Smooth muscle cell (in vitro differentiated cells): ENCODE data around the gene MRS2. TPM values are rescaled to one million over a fixed set of nuclear protein-coding genes. Genes with fewer than 3 reads are reported as not detected.

Source experiments
- DNase-seq: peaks from one replicate; lab custom pipeline; 2025; ENCODE audit not compliant: unreplicated experiment; lab: John Stamatoyannopoulos, UW
- H2AFZ ChIP-seq: fragments of 200-600 bp; sonication (generic); 2 replicates; pipeline ENCODE4 v1.6.0; 2016; ENCODE audit warnings: antibody characterized with exemption, low read depth, mild to moderate bottlenecking
- H3F3A ChIP-seq: fragments of 200-600 bp; sonication (generic); 2 replicates; pipeline ENCODE4 v1.6.0; 2017; ENCODE audit warnings: antibody characterized with exemption, low read depth
- H3K27ac ChIP-seq: fragments of 200-600 bp; sonication (generic); 2 replicates; pipeline ENCODE4 v1.5.1; 2016; ENCODE audit warnings: low read depth, mild to moderate bottlenecking
- H3K27me3 ChIP-seq: fragments of 200-600 bp; sonication (generic); 2 replicates; pipeline ENCODE4 v1.6.1; 2016; ENCODE audit warnings: low read depth, mild to moderate bottlenecking
- H3K36me3 ChIP-seq: fragments of 200-600 bp; sonication (generic); 2 replicates; pipeline ENCODE4 v1.5.1; 2016; ENCODE audit warnings: low read depth
- H3K4me1 ChIP-seq: fragments of 200-600 bp; sonication (generic); 2 replicates; pipeline ENCODE4 v1.5.1; 2016; ENCODE audit warnings: low read depth
- H3K4me2 ChIP-seq: fragments of 200-600 bp; sonication (generic); 2 replicates; pipeline ENCODE4 v1.6.0; 2016; ENCODE audit warnings: mild to moderate bottlenecking
- H3K4me3 ChIP-seq: fragments of 200-600 bp; sonication (generic); 2 replicates; pipeline ENCODE4 v1.5.1; 2016; ENCODE audit warnings: mild to moderate bottlenecking
- H3K79me2 ChIP-seq: fragments of 200-600 bp; sonication (generic); 2 replicates; pipeline ENCODE4 v1.6.0; 2016; ENCODE audit warnings: low read depth, mild to moderate bottlenecking
- H3K9ac ChIP-seq: fragments of 200-600 bp; sonication (generic); 2 replicates; pipeline ENCODE4 v1.6.0; 2016; ENCODE audit warnings: low read depth
- H3K9me3 ChIP-seq: fragments of 200-600 bp; sonication (generic); replicated peaks from 2 replicates; pipeline ENCODE4 v1.5.1; 2016; ENCODE audit warnings: low read depth
- H4K20me1 ChIP-seq: fragments of 200-600 bp; sonication (generic); 2 replicates; pipeline ENCODE4 v1.6.0; 2016; ENCODE audit warnings: low read depth
- CTCF ChIP-seq: fragments of 200-600 bp; sonication (generic); IDR thresholded peaks from 2 replicates; pipeline ENCODE4 v1.5.1; 2017; ENCODE audit warnings: borderline replicate concordance, mild to moderate bottlenecking, antibody characterized with exemption; ENCODE audit not compliant: insufficient read depth, poor library complexity, severe bottlenecking
- WGBS: methylation state at CpG from one replicate; pipeline ENCODE4 v1.1.7; 2016; ENCODE audit warnings: low lambda C conversion rate; 5-methylcytosine and 5-hydroxymethylcytosine counted together
- polyA plus RNA-seq: library from polyadenylated mRNA; unstranded; fragments of >200 nt; fragmentation: Nextera tagmentation; extraction: Ambion mirVana; gene quantifications from 2 replicates; pipeline ENCODE4 v1.2.1, GENCODE V29; 2016
- total RNA-seq: library from RNA; depleted of rRNA; stranded (reverse); fragments of >200 nt; gene quantifications from 2 replicates; pipeline ENCODE4 v1.2.3, GENCODE V29; 2014

Gene MRS2
- total and polyA plus RNA-seq, 2 experiments from 2014 or later, result 19.7 to 38.6 TPM

DNA sequence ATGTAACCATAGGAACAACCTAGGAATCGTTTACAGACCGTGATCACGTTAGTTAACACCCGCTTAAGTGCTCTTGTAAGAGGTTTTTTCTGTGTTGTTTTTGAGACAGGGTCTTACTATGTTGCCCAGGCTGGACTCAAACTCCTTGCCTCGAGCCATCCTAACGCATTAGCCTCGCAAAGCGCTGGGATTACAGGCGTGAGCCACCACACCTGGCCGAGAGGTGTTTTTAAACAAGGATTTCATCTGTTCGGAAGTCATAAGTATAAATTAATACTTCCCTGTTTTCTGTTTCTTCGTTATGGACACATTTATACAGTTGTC is 727 bp downstream of the MRS2 start:
- peaks cover 5% of the 10 kb centered on the region for H3K27me3 ChIP-seq
- peak overlapping the region; percentile 91 for H3K4me2 ChIP-seq
- peaks cover 12% of the 10 kb centered on the region for H3K36me3 ChIP-seq
- H4K20me1 ChIP-seq, result peaks cover 31% of the 10 kb centered on the region
- no peak overlapping the region for H3K27ac ChIP-seq
- no peak for DNase-seq
- no peak for TF ChIP-seq CTCF
- H2AFZ ChIP-seq, result peak overlapping the region; percentile 96
- no peaks in the 10 kb centered on the region for H3F3A ChIP-seq
- H3K79me2 ChIP-seq, result peaks cover 43% of the 10 kb centered on the region
- H3K4me3 ChIP-seq, result peak overlapping the region; percentile 76
- peaks cover 16% of the 10 kb centered on the region for H3K4me1 ChIP-seq
- WGBS, result 1% methylated on average over 12 of the region's 12 CpGs
- H3K9me3 ChIP-seq, result no peaks in the 10 kb centered on the region
- H3K9ac ChIP-seq, result peak overlapping the region; percentile 76

DNA sequence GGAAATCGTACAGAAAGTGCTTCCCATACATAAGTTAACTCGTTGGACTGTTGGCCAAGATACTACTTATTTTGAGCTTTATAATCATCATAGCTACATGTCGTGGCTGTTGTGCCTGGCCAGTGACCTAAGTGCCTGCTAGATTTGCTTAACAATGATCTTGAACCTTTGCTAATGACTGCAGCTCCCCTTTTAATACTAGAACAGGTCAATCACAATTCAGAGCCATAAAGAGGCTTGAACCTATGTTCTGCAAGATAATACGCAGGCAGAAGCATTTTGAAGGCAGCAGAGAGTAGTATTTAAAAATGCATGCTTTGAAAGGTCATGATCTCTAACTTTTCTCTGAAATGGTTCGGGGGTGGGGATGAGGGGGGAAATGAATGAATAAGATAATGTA is 2.5 kb downstream of the MRS2 start:
- no peak for TF ChIP-seq CTCF
- H3K36me3 ChIP-seq, result peaks cover 23% of the 10 kb centered on the region
- peaks cover 43% of the 10 kb centered on the region for H3K79me2 ChIP-seq
- H3K27ac ChIP-seq, result no peak overlapping the region
- no peak for DNase-seq
- H3K9ac ChIP-seq, result no peak overlapping the region
- no peak overlapping the region for H2AFZ ChIP-seq
- H3K4me2 ChIP-seq, result no peak overlapping the region
- no peak overlapping the region for H3K4me3 ChIP-seq
- peaks cover 16% of the 10 kb centered on the region for H3K4me1 ChIP-seq
- WGBS, result 73% methylated on average over 5 of the region's 5 CpGs
- H3F3A ChIP-seq, result no peaks in the 10 kb centered on the region
- no peaks in the 10 kb centered on the region for H3K27me3 ChIP-seq
- peaks cover 46% of the 10 kb centered on the region for H4K20me1 ChIP-seq
- no peaks in the 10 kb centered on the region for H3K9me3 ChIP-seq

DNA sequence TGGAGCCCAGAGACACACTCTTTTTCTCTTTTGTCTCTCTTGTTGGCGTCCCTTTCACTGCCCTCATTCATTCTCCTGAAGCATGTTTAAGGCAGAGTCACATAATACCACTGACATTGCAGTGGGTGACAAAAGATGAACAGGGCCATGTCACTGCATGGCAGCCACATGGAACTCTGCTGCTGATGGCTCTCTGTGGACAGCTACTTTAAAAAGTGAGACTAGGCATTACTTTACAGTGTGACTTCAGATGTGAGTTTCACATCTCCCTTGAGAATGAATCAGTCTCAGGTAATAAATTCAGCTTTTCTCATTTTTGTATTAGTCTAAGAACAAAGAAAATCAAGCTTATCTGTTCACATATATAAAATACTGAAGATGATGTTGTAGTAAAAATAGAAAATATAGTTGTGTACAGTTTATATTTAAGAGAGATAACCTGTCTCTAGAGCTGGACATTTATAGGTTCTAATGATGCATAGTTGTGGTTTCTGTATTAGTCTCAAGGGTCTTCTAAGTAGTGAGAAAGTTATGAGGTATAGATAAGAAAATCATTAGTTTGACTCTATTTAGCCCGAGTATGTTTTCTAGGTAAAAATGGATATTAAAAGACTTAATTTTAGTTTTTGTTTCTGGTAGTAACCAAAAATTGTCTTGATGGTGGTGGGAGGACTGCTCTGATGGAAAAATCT is 6.1 kb downstream of the MRS2 start:
- no peaks in the 10 kb centered on the region for H3F3A ChIP-seq
- no peak overlapping the region for H3K27ac ChIP-seq
- no peak overlapping the region for H3K4me3 ChIP-seq
- H3K9me3 ChIP-seq, result no peaks in the 10 kb centered on the region
- H3K4me2 ChIP-seq, result no peak overlapping the region
- no peak overlapping the region for H2AFZ ChIP-seq
- no peak for DNase-seq
- H3K27me3 ChIP-seq, result no peaks in the 10 kb centered on the region
- peaks cover 22% of the 10 kb centered on the region for H3K79me2 ChIP-seq
- H3K9ac ChIP-seq, result no peak overlapping the region
- WGBS, result 91% methylated on average over 2 of the region's 2 CpGs
- H3K36me3 ChIP-seq, result peaks cover 23% of the 10 kb centered on the region
- peaks cover 3% of the 10 kb centered on the region for H3K4me1 ChIP-seq
- peaks cover 47% of the 10 kb centered on the region for H4K20me1 ChIP-seq
- no peak for TF ChIP-seq CTCF

DNA sequence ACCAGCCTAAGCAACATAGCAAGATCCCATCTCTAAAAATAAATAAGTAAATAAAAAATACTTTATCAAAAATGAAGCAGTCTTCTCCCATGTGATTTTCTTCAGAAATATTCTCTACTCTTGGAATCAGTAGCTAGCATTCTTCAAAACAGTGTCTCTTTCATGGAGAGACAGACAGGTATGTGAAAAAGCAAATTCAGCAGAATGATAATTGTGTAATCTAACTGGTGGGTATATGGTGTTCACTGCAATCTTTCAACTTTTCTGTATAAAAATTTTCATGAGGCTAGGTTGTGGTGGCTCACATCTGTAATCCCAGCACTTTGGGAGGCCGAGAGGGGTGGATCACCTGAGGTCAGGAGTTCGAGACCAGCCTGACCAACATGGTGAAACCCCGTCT is 7.9 kb downstream of the MRS2 start:
- H2AFZ ChIP-seq, result no peak overlapping the region
- no peak for TF ChIP-seq CTCF
- H3K9me3 ChIP-seq, result no peaks in the 10 kb centered on the region
- no peak for DNase-seq
- H3K36me3 ChIP-seq, result peaks cover 24% of the 10 kb centered on the region
- H3K4me1 ChIP-seq, result no peaks in the 10 kb centered on the region
- 98% methylated on average over 3 of the region's 3 CpGs for WGBS
- H3K4me2 ChIP-seq, result no peak overlapping the region
- no peaks in the 10 kb centered on the region for H3F3A ChIP-seq
- peaks cover 30% of the 10 kb centered on the region for H4K20me1 ChIP-seq
- H3K79me2 ChIP-seq, result peaks cover 4% of the 10 kb centered on the region
- no peak overlapping the region for H3K27ac ChIP-seq
- no peak overlapping the region for H3K4me3 ChIP-seq
- no peak overlapping the region for H3K9ac ChIP-seq
- H3K27me3 ChIP-seq, result no peaks in the 10 kb centered on the region
